ENCODE measurements around the gene SLC25A23. TPM values are rescaled to one million over a fixed set of nuclear protein-coding genes. Genes with fewer than 3 reads are reported as not detected.

Gene SLC25A23
- total RNA-seq, 1 donor from 2014 or later = 76.2 TPM

DNA sequence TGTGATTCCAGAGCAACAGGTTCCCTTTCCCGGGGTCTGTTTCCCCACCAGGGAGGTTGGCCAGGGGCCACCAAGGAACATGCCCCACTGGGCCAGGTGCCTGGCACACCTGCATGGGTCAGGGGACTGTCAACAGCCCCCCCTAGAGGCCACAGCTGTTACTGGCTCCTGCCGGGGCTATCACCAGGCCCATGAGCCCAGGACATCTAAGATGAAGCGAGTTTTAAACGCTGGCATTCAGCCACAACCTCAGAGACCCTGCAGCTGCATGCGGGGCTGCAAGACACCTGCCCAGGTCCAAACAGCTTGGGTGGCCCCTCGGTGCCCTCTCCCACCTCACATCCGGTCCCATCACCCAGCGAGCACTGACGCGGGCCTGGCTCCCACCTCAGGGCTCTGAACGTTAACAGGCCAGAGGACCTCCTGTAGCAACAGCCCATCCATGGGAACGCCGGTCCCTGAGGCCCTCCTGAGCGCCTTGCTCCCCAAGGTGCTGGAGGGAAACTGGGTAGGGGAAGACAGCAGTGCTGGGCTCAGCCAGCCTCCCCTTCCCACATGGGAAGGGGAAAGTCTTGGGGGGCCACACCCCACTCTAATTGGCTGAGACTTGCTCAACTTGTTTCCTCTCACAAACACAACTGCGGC lies 47.0 kb downstream of the SLC25A23 start:
- Mint-ChIP-seq H3K4me1 (ENCODE audit: low read depth) (peaks cover 15% of the 10 kb centered on the region), H3K9me3 (ENCODE audit: low read depth) (no peaks in the 10 kb centered on the region), H3K4me3 (ENCODE audit: low read depth) (no peak overlapping the region), H3K36me3 (ENCODE audit: insufficient read depth) (peaks cover 9% of the 10 kb centered on the region), H3K27me3 (no peaks in the 10 kb centered on the region), H3K27ac (no peak overlapping the region)
- peak; percentile 50 for DNase-seq (ENCODE audit: low spot score, unreplicated experiment)
- peak; percentile 72 for TF ChIP-seq CTCF (IDR thresholded peaks at IDR 0.05; ENCODE audit: unreplicated experiment)

- no peak for TF ChIP-seq CTCF (IDR thresholded peaks at IDR 0.05; ENCODE audit: unreplicated experiment)
- H3K27me3 Mint-ChIP-seq = no peaks in the 10 kb centered on the region
- H3K4me3 Mint-ChIP-seq (ENCODE audit: low read depth) = no peak overlapping the region
- H3K4me1 Mint-ChIP-seq (ENCODE audit: low read depth) = peaks cover 15% of the 10 kb centered on the region
- H3K27ac Mint-ChIP-seq = no peak overlapping the region
- peaks cover 9% of the 10 kb centered on the region for H3K36me3 Mint-ChIP-seq (ENCODE audit: insufficient read depth)
- no peak for DNase-seq (ENCODE audit: low spot score, unreplicated experiment)
- H3K9me3 Mint-ChIP-seq (ENCODE audit: low read depth) = no peaks in the 10 kb centered on the region
Measured at GRCh38 chr19:6412061-6412446, 47.5 kb downstream of the SLC25A23 start.

- H3K27ac Mint-ChIP-seq = no peak overlapping the region
- H3K4me3 Mint-ChIP-seq (ENCODE audit: low read depth) = no peak overlapping the region
- peaks cover 15% of the 10 kb centered on the region for H3K4me1 Mint-ChIP-seq (ENCODE audit: low read depth)
- TF ChIP-seq CTCF (IDR thresholded peaks at IDR 0.05; ENCODE audit: unreplicated experiment) = no peak
- no peaks in the 10 kb centered on the region for H3K27me3 Mint-ChIP-seq
- H3K36me3 Mint-ChIP-seq (ENCODE audit: insufficient read depth) = peaks cover 6% of the 10 kb centered on the region
- DNase-seq (ENCODE audit: low spot score, unreplicated experiment) = no peak
- H3K9me3 Mint-ChIP-seq (ENCODE audit: low read depth) = no peaks in the 10 kb centered on the region
Measured at GRCh38 chr19:6409346-6409745, 50.2 kb downstream of the SLC25A23 start.

DNA sequence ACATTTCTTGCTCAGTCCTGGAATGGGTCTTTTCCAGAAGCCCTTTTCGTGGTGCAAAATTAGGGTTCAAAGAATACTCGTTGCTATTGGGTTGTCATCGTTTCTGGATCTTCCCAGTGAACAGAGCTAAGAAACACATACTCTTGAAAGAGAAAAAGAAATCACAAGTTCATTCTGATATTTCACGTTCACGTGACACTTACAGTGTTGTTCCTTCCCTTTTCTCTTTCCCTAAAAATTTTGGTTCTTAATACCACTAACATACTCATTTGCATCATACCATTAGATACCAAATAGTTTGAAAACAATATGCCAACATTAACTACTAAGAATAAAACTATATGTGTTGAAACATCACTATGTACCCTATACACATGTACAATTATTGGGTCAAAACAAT lies 53.2 kb downstream of the SLC25A23 start:
- no peak for TF ChIP-seq CTCF (IDR thresholded peaks at IDR 0.05; ENCODE audit: unreplicated experiment)
- Mint-ChIP-seq H3K27ac (no peak overlapping the region), H3K4me3 (ENCODE audit: low read depth) (no peak overlapping the region), H3K27me3 (no peaks in the 10 kb centered on the region), H3K4me1 (ENCODE audit: low read depth) (peaks cover 10% of the 10 kb centered on the region), H3K9me3 (ENCODE audit: low read depth) (no peaks in the 10 kb centered on the region), H3K36me3 (ENCODE audit: insufficient read depth) (no peaks in the 10 kb centered on the region)
- DNase-seq (ENCODE audit: low spot score, unreplicated experiment) = no peak

- H3K4me1 Mint-ChIP-seq (ENCODE audit: low read depth) = peaks cover 10% of the 10 kb centered on the region
Measured at GRCh38 chr19:6402837-6403608, 56.6 kb downstream of the SLC25A23 start.

More at GRCh38 chr19:6402837-6403608, 56.6 kb downstream of the SLC25A23 start:
- Mint-ChIP-seq H3K27me3 (no peaks in the 10 kb centered on the region), H3K4me3 (ENCODE audit: low read depth) (no peak overlapping the region), H3K36me3 (ENCODE audit: insufficient read depth) (no peaks in the 10 kb centered on the region), H3K27ac (peak overlapping the region; percentile 84), H3K9me3 (ENCODE audit: low read depth) (no peaks in the 10 kb centered on the region)
- no peak for TF ChIP-seq CTCF (IDR thresholded peaks at IDR 0.05; ENCODE audit: unreplicated experiment)
- no peak for DNase-seq (ENCODE audit: low spot score, unreplicated experiment)

Data from progenitor cell of endocrine pancreas (in vitro differentiated cells).